Measurements from ENCODE around the gene SSTR3.

- peak; percentile 49; the same call in 1 of the 2 replicates for TF ChIP-seq GATA2 (IDR thresholded peaks at IDR 0.05; ENCODE audit: low read depth, low read length)
- no peak for TF ChIP-seq GATA3 (IDR thresholded peaks at IDR 0.05; ENCODE audit: low read depth, low read length)
Measured at GRCh38 chr22:37242395-37242918, 30.2 kb upstream of the SSTR3 start.

Data from SH-SY5Y (cell line).